ENCODE data around the gene DPPA5.
"Not testable (repeated sequence)": the region's sequence is repeated elsewhere in the genome, so short reads cannot be mapped to it uniquely, and the experiment has no call there.

DPPA5 gene

DNA sequence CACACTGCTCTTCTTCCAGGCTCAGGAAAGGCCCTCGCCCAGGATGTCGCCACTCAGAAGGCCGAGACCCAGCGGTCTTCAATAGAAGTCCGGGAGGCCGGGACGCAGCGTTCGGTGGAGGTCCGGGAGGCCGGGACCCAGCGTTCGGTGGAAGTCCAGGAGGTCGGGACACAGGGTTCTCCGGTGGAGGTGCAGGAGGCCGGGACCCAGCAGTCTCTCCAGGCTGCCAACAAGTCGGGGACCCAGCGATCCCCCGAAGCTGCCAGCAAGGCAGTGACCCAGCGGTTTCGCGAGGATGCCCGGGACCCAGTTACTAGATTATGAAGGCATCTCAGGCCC is 9.4 kb upstream of the DPPA5 start:
- no peak for DNase-seq

DNA sequence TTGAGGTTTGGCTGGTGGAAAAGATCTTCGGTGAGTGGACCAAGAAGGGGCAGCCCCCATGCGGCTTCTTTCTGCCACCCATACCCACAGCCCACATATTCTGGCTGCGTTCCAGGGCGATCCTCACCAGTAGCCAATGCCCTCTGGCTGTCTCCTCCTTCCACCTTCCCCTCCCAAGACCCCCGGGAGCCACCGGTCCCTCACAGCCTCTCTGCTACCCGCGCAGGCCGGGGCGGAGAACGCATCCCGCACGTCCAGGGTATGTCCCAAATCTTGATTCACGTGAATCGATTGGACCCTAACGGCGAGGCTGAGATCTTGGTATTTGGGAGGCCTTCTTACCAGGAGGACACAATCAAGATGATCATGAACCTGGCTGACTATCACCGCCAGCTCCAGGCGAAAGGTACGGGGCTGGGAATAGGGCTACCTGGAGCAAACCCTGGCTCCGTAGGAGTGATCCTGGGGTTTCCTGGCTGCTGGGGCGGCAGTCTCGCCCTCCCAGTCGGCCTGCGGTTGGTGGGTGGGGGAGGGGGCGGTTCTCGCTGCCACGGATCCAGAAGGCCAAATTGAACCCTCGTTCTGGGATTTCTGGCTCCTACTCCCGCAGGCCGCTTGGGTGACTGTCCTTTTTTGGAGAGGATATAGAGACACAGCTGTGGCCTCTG is 8.9 kb upstream of the DPPA5 start:
- no peak for DNase-seq

DNA sequence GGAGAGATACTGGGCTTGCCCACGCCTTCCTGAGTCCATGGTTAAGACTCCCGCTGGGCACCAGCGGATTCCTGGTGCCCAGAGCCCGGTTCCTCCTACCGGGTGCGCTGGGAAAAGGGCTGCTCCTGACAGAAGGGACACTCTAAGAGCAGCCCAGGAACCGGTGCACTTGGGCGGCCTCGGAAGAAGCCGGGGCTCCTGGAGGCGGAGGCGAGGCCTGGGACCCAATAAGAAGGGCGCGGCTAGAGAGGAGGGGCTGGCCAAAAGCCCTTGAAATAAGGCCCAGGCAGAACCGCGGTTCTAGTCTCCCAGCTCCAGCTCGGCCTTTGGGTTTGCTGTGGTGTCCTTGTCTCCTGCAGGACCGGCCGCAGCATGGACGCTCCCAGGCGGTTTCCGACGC is 8.3 kb upstream of the DPPA5 start, which contains the start of gene KHDC3L:
KHDC3L (plus strand) TSS at position 301 of the 400 bp plus-strand sequence; CDS start at position 373, 72 bp downstream.
- no peak for DNase-seq

DNA sequence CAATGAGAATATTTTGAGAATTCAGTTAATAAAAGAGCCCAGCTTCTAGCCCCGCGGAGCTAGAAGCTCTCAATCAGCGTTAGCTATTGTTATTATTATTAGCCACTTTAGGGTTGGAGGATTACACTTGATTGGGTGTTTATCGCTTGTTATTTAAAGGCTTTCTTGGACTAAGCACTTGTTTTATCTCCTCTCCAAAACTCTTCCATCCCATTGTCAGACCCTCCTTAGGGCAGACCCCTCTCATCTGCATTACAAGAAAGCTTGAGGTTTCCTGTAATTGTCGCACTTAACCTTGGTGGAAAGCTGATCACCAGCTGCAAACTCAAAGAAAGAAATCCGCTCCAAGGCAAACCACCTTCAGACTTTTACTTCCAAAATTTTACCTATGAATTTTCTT is 4.8 kb downstream of the DPPA5 start:
- no peak for DNase-seq

DNA sequence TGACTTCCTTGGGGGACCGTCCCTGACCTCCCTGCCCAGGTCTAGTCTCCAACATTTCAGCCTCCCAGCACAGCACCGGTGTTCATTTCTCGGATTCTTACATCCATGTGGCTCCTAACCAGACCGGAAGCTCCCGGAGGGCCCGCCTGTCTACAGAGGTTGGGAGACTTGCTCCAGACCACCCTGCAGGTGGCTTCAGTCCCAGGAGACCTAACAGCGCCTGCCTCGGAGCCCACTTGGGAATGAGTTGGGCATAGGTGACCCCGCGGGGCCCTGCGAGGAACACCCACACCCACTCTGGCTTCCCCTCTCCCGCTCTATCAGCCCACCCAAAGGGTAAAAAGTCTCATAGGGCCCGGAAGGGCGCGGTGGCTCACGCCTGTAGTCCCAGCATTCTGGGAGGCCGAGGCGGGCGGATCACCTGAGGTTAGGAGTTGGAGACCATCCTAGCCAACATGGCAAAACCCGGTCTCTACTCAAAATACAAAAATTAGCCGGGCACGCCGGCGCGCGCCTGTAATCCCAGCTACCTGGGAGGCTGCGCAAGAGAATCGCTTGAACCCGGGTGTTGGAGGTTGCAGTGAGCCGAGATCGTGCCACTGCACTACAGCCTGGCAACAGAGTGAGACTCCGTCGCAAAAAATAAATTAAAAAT is 5.4 kb downstream of the DPPA5 start:
- no peak for DNase-seq

DNA sequence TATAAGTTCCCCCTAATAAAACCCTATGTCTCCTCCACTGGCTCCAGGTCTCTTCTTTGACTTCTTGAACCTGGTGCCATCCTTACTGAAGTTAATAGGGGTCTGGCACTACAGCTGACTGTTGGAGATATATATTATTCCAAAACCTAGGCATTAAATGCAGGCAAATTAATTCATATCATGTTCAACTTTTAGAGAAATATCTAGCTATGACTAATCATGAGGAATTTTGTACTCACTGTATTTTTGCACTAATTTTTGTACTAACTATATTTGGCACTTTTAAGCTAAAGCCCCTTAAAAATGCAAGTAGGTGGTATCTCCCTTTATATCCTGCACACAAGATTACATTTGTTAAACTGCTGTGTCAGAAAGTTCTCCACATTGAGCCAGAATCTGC is 10.9 kb downstream of the DPPA5 start:
- no peak for DNase-seq

DNA sequence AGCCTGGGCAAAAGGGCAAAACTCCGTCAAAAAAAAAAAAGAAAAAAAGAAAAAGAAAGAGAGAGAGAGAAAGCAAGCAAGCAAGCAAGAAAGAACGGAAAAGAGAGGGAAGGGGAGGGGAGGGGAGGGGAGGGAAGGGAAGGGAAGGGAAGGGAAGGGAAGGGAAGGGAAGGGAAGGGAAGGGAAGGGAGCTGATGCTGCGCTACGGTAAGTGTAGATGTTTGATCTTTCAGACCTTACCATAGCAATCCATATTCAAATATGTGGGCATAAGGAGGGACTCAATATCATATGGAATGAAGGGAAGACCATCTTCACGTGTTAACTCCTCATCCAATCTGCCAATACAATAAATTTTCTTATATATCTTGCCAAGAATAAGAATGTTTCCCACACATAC is 11.9 kb downstream of the DPPA5 start:
- no peak for DNase-seq

DNA sequence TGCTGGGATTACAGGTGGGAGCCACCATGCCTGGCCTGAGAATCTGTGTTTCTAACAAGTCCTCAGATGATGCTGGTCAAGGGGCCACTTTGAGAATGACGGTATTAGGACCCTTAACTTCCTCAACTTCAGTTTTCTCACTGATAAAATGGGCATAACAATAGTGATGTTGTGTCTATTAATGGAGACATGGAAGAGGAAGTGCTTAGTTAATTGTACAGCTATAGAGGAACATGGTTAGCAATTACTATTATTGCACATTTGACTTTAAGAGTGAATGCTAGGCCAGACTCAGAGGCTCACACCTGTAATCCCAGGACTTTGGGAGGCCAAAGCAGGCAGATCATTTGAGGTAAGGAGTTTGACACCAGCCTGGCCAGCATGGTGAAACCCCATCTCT is 12.7 kb downstream of the DPPA5 start:
- DNase-seq: no peak

DNA sequence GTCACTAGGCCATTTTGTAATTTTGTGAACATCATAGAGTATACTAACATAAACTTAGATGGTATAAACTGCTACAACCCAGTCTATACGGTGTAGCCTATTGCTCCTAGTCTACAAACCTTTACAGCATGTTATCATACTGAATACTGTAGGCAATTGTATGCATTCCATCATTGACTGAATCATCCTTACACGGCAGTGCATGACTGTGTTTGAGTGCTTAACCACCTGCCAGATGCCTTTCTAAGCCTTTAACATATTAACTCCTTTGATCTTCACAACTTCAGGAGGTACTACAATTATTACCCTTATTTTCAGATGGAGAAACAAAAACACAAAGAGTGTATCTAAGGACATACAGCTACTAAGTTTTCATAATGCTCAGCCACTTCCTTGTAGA is 14.0 kb downstream of the DPPA5 start:
- DNase-seq: no peak

DNA sequence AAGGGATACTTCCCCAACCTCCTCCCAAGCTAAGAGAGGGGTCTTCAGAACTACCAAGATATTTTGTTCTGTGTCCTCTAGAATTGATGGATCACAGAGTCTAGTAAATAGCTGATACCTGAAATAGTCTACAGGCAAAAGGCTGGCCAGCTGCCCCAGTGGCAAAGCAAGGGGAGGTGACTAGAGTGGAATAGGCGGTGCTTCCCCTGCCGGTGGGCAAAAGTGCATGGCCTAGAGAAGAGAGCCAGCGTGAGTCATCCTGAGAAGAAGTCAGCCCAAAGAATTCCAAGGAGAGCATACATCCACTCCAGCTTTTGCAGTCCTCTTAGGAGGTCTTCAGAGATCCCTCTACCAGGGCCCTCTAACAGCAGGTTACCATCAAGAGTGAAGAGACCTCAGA is 14.7 kb downstream of the DPPA5 start:
- no peak for DNase-seq

DNA sequence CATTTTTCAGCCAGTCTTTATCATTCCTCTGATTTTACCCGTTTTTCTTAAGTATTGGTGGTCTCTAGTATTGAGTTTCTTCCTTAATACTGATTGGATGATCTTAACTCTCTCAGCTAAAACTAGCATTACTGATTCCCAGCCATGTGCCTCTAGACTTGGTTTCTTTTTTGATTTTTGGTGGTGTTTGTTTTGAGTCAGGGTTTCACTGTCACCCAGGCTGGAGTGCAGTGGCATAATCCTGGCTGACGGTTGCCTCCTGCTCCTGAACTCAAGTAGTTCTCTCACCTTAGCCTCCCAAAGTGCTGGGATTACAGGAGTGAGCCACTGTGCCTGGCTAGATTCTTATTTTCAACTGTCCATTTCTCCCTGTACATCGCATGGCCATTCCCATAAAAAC is 24.9 kb downstream of the DPPA5 start:
- no peak for DNase-seq

DNA sequence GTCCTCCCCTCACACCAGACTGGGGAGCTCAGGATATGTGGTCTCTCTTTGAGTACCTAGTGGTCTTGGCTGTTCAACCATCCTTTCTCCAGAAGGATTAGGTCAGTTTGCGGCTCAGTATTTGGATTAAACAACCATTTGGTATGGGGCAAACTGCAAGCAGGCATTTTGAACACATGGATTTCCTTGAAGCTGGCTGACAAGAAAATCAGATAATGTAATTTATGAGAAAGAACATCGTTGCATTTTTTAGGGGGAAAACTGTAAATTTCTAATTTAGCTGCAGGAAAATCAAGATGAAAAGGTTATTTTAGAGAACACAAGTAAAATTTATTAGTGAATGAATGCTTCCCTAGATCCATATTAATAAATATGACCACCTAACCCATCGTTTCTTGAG is 25.3 kb downstream of the DPPA5 start:
- no peak for DNase-seq

DNA sequence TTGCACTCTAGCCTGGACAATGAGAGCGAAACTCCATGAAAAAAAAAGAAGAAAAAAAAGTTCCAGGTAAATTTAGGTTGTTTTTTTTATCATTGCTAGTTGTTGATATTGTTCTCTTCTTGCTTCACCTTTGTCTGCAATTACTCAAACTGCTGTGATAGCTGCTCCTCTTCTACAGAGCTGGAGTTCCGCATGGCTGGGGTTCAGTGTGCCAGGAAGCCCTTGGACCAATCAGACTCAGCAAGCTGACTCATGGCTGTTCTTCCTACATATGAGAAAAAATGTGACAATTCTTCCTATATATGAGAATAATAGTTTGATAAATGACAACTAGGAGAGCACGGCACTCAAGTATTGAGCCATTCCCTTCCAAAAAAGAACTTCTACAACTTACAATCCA is 28.4 kb downstream of the DPPA5 start:
- no peak for DNase-seq

DNA sequence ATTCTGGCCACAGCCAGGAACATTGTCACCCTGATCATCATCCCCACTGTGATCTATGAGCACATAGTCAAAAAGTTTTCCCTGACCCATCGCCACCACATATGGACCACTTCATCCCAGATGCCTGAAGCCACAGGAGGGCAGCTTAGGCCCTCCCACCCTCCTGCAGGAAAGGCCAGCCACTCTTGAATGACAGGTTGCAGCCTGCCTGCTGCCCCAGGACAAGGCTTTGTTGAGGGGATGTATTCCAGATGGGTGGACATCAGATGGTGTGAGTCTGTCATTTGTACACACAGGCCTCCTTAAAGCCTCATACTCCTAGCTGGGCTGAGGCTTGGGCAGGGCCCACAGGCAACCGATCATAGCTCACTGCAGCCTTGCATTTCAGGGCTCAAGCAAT is 30.8 kb downstream of the DPPA5 start:
- no peak for DNase-seq

DNA sequence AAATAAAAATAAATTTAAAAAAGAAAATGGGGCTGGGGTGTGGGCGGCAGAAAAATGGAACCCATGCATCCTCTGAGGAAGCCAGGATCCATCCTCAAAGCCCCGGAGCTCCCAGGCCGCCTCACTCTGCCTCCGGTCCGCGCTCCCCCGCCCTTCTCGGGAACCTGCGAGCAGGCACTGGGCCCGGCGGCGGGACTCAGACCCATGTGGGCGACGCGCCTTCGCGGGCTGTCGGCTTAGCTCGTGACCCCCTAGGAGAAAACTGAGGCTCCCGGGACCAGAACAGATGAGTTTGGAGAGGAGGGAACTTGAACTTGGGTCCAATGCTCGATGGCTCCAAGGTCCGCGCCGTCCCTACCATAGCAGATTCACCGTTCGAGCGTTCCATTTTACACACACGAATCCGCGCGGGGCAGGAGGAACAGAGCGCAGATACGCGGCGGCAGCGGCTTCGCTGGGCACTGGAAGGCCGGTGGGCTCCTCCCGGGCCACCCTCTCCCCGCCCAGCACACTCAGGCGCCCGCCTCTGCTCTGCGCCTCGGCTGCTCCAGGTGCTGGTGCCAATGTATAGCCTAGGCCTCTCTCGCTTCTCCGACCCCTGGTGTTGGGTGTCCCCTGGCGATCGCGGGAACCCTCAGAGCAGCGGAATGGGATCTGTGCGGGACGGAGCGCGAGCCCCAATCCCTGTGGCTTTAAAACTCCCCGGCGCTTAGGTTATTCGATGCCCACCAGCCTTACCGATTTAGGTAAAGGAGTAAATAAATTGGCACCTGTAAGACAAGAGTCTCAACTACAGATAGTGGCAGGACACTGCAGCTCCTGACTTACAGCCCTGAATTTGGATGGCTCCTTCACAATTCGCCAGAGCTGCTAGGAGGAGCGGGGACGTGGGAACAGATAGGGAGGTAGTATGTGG is 39.2 kb downstream of the DPPA5 start:
- no peak for DNase-seq

DNA sequence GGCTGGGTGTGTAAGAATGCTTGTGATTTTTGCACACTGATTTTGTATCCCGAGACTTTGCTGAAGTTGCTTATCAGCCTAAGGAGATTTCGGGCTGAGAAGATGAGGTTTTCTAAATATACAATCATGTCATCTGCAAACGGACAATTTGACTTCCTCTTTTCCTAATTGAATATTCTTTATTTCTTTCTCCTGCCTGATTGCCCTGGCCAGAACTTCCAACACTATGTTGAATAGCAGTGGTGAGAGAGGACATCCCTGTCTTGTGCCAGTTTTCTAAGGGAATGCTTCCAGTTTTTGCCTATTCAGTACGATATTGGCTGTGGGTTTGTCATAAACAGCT is 43.6 kb downstream of the DPPA5 start:
- not testable (repeated sequence) for DNase-seq

DNA sequence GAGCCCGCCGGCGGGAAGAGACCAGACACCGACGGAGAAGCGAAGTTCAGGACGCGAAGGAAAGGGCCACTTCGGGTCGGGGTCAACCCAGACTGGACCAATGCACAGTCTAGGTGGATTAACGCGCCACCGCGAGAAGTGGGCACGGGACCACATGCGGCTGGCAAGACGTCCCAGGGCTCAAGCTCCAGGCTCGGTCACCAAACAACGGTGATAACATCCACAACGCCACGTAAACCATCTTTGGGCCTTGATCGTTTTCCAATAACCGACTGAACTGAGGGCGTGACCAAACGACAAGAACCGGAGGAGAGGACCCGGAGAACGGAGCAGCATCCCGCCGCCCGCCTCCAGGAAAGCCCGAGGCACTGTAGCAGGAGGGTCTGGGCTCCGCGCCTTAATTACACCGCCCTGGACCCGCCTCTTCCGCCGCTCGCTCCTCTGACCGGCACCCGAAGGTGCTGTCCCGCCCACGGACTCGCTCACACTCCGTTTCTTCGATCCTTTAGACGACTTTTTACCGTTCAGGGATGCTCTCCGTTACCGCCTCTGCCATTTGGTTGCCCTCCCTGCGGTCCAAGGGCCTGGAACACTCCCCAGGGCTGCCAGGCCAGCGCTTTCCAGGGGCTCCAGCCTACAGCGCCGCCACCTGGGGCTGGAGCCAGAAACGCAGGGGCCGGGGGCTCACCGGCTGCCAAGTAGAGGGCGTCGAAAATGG is 44.1 kb downstream of the DPPA5 start:
- peak; percentile 15 for DNase-seq

DNA sequence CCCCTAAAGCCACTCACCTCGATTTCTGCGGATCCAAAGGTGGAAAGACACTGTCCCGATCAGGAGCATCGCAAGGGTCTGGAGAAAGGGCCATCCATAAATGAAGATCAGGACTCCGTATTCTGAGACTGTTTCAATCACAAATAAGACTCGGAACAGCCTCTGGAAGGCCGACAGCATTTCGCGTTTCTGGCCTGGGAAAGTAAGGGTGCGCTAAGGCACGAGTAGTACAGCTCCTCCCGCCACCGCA is 44.6 kb downstream of the DPPA5 start:
- DNase-seq: no peak

DNA sequence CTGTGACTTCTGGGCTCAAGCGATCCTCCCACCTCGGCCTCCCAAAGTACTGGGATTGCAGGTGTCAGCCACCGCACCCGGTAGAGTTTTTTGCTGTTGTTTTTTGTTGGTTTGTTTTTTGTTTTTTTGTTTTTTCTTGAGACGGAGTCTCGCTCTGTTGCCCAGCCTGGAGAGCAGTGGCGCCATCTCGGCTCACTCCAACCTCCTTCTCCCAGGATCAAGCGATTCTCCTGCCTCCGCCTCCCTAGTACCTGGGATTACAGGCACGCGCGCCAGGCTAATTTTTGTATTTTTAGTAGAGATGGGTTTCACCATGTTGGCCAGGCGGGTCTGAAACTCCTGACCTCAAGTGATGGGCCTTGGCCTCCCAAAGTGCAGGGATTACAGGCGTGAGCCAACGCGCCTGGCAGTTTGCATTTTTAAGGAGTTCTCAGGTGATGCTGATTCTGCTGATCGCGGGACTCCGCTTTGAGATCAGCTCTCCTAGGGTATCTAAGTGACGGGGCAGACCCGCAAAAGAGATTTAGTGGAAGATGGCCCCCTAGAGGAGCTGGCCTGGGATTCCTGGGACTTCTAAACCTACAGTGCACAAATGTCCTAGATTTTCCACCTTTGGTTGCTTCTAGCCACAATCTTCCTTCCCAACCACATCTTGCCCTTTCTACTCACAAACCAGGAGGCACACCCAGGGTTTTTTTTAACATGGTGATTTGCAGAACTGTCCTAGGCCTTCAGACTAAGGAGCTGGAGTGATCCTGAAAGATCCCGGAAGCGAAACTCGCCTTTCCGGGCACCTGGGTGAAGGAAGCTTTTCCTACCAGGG is 45.2 kb downstream of the DPPA5 start:
- no peak for DNase-seq

DNA sequence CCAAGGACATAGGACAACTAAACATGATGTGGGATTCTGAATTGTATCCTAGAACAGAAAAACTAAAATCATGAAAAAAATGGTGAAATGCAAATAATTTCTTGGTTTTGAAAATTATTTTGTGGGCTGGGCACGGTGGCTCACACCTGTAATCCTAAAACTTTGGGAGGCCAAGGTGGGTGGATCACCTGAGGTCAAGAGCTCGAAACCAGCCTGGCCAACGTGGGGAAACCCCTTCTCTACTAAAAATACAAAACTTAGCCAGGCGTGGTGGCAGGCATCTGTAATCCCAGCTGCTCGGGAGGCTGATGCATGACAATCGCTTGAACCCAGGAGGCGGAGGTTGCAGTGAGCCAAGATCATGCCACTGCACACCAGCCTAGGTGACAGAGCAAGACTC is 50.3 kb downstream of the DPPA5 start:
- not testable (repeated sequence) for DNase-seq

All from MV-4-11 (cell line).